Activated CD4-positive, alpha-beta T cell treated with anti-CD3 and anti-CD28 coated beads, Interleukin-2, amount 10 ng/mL, durations not matched to agents 24 days and 14 days (primary cell): ENCODE data around the gene CEP57. TPM values are rescaled to one million over a fixed set of nuclear protein-coding genes. Genes with fewer than 3 reads are reported as not detected.

Source experiments
- DNase-seq: peaks from one replicate; pipeline ENCODE4 v3.0.0; 2022
- H3K27ac Mint-ChIP-seq: one replicate; pipeline ENCODE4 v1.8.0; 2022; ENCODE audit warnings: mild to moderate bottlenecking, mixed read lengths
- H3K27me3 Mint-ChIP-seq: one replicate; pipeline ENCODE4 v1.8.0; 2022; ENCODE audit warnings: mixed read lengths
- H3K36me3 Mint-ChIP-seq: one replicate; pipeline ENCODE4 v1.8.0; 2022; ENCODE audit warnings: low read depth, mild to moderate bottlenecking, mixed read lengths
- H3K4me1 Mint-ChIP-seq: one replicate; pipeline ENCODE4 v1.8.0; 2021; ENCODE audit warnings: mixed read lengths
- H3K4me3 Mint-ChIP-seq: one replicate; pipeline ENCODE4 v1.8.0; 2022; ENCODE audit warnings: mild to moderate bottlenecking, moderate library complexity, mixed read lengths
- H3K9me3 Mint-ChIP-seq: one replicate; pipeline ENCODE4 v1.8.0; 2021; ENCODE audit warnings: mixed read lengths
- intact Hi-C: fragments of 100-400 bp; cut with micrococcal nuclease; formaldehyde crosslinking; loops from one replicate; pipeline ENCODE4 v1.15.1; 2023
- total RNA-seq: library from RNA; stranded (reverse); gene quantifications from 2 replicates; pipeline ENCODE4 v1.2.3, GENCODE V29; 2022

Gene CEP57
- total RNA-seq, result 75.7 and 87.6 TPM in 2 replicates

- Mint-ChIP-seq H3K4me3 (peak within 1 kb of the TSS; percentile 98), H3K4me1 (peaks cover 45% of the 10 kb centered on the region), H3K27me3 (no peaks in the 10 kb centered on the region), H3K36me3 (peaks cover 51% of the 10 kb centered on the region), H3K9me3 (no peaks in the 10 kb centered on the region), H3K27ac (peak within 1 kb of the TSS; percentile 100)
- intact Hi-C loops, result loop anchor here (1.0 to 2.0 kb wide), 5 partner anchors 75 to 702 kb away; partner anchors contain the start of gene ENDOD1
- DNase-seq, result peak; percentile 98
These were observed at the start of gene CEP57 for GRCh38 chr11:95790123-95790932. Gene CEP57, plus strand, starts transcription at chr11:95790498. Its CDS starts 201 bp downstream, at chr11:95790699.

GRCh38 chr11:95750101-95750500 lies 40.2 kb upstream of the CEP57 start:
- no peak overlapping the region for H3K4me3 Mint-ChIP-seq
- peaks cover 14% of the 10 kb centered on the region for H3K27me3 Mint-ChIP-seq
- no peak for DNase-seq
- no peaks in the 10 kb centered on the region for H3K4me1 Mint-ChIP-seq
- H3K27ac Mint-ChIP-seq, result no peak overlapping the region
- intact Hi-C loops, result no loop called here
- H3K36me3 Mint-ChIP-seq, result no peaks in the 10 kb centered on the region
- no peaks in the 10 kb centered on the region for H3K9me3 Mint-ChIP-seq

- Mint-ChIP-seq H3K4me1 (no peaks in the 10 kb centered on the region), H3K36me3 (no peaks in the 10 kb centered on the region), H3K9me3 (no peaks in the 10 kb centered on the region), H3K27me3 (peaks cover 14% of the 10 kb centered on the region), H3K27ac (no peak overlapping the region), H3K4me3 (no peak overlapping the region)
- no peak for DNase-seq
- intact Hi-C loops, result no loop called here
These were observed 38.8 kb upstream of the CEP57 start for GRCh38 chr11:95751515-95751914.

GRCh38 chr11:95760941-95761340 lies 29.4 kb upstream of the CEP57 start:
- H3K27me3 Mint-ChIP-seq, result peaks cover 2% of the 10 kb centered on the region
- intact Hi-C loops, result loop anchor here (5.0 kb wide), 1 partner anchor 534 kb away; no protein-coding TSS in a partner anchor

GRCh38 chr11:95762534-95762933 lies 27.8 kb upstream of the CEP57 start:
- H3K27ac Mint-ChIP-seq, result no peak overlapping the region
- intact Hi-C loops, result loop anchor here (5.0 kb wide), 1 partner anchor 535 kb away; no protein-coding TSS in a partner anchor
- no peaks in the 10 kb centered on the region for H3K36me3 Mint-ChIP-seq
- H3K4me1 Mint-ChIP-seq, result peaks cover 6% of the 10 kb centered on the region
- no peak for DNase-seq
- no peaks in the 10 kb centered on the region for H3K9me3 Mint-ChIP-seq
- peaks cover 2% of the 10 kb centered on the region for H3K27me3 Mint-ChIP-seq
- no peak overlapping the region for H3K4me3 Mint-ChIP-seq

More at GRCh38 chr11:95760941-95761340, 29.4 kb upstream of the CEP57 start:
- Mint-ChIP-seq H3K9me3 (no peaks in the 10 kb centered on the region), H3K4me3 (no peak overlapping the region), H3K27ac (no peak overlapping the region), H3K4me1 (peaks cover 5% of the 10 kb centered on the region), H3K36me3 (no peaks in the 10 kb centered on the region)
- no peak for DNase-seq

GRCh38 chr11:95764267-95764898 lies 25.9 kb upstream of the CEP57 start:
- Mint-ChIP-seq H3K4me3 (no peak overlapping the region), H3K27ac (no peak overlapping the region), H3K4me1 (peaks cover 6% of the 10 kb centered on the region), H3K9me3 (no peaks in the 10 kb centered on the region), H3K27me3 (peaks cover 2% of the 10 kb centered on the region), H3K36me3 (peaks cover 2% of the 10 kb centered on the region)
- peak; percentile 66 for DNase-seq
- intact Hi-C loops, result loop anchor here (1.0 to 5.0 kb wide), 3 partner anchors 50 to 610 kb away; no protein-coding TSS in a partner anchor

GRCh38 chr11:95766701-95767100 lies 23.6 kb upstream of the CEP57 start:
- intact Hi-C loops, result no loop called here
- Mint-ChIP-seq H3K36me3 (peaks cover 7% of the 10 kb centered on the region), H3K27ac (no peak overlapping the region), H3K4me1 (peaks cover 1% of the 10 kb centered on the region), H3K27me3 (no peaks in the 10 kb centered on the region), H3K9me3 (no peaks in the 10 kb centered on the region), H3K4me3 (no peak overlapping the region)
- DNase-seq, result no peak

GRCh38 chr11:95767498-95767897 lies 22.8 kb upstream of the CEP57 start:
- H3K27me3 Mint-ChIP-seq, result no peaks in the 10 kb centered on the region
- H3K36me3 Mint-ChIP-seq, result peaks cover 7% of the 10 kb centered on the region
- H3K4me3 Mint-ChIP-seq, result no peak overlapping the region
- no peaks in the 10 kb centered on the region for H3K9me3 Mint-ChIP-seq
- intact Hi-C loops, result no loop called here
- no peak for DNase-seq
- H3K27ac Mint-ChIP-seq, result no peak overlapping the region
- H3K4me1 Mint-ChIP-seq, result peaks cover 1% of the 10 kb centered on the region

GRCh38 chr11:95768521-95768920 lies 21.8 kb upstream of the CEP57 start:
- H3K27me3 Mint-ChIP-seq, result no peaks in the 10 kb centered on the region
- H3K4me1 Mint-ChIP-seq, result peaks cover 3% of the 10 kb centered on the region
- intact Hi-C loops, result no loop called here
- H3K4me3 Mint-ChIP-seq, result no peak overlapping the region
- no peak overlapping the region for H3K27ac Mint-ChIP-seq
- H3K9me3 Mint-ChIP-seq, result no peaks in the 10 kb centered on the region
- DNase-seq, result no peak
- H3K36me3 Mint-ChIP-seq, result peaks cover 13% of the 10 kb centered on the region

- H3K27me3 Mint-ChIP-seq, result no peaks in the 10 kb centered on the region
- H3K9me3 Mint-ChIP-seq, result no peaks in the 10 kb centered on the region
- H3K4me1 Mint-ChIP-seq, result peaks cover 24% of the 10 kb centered on the region
- no peak for DNase-seq
- H3K27ac Mint-ChIP-seq, result no peak overlapping the region
- H3K4me3 Mint-ChIP-seq, result no peak overlapping the region
- intact Hi-C loops, result no loop called here
- H3K36me3 Mint-ChIP-seq, result peaks cover 62% of the 10 kb centered on the region
These were observed 13.4 kb upstream of the CEP57 start for GRCh38 chr11:95776859-95777258.

GRCh38 chr11:95778699-95779098 lies 11.6 kb upstream of the CEP57 start:
- H3K9me3 Mint-ChIP-seq, result no peaks in the 10 kb centered on the region
- peaks cover 32% of the 10 kb centered on the region for H3K4me1 Mint-ChIP-seq
- intact Hi-C loops, result no loop called here
- peaks cover 69% of the 10 kb centered on the region for H3K36me3 Mint-ChIP-seq
- H3K27ac Mint-ChIP-seq, result no peak overlapping the region
- no peak overlapping the region for H3K4me3 Mint-ChIP-seq
- no peaks in the 10 kb centered on the region for H3K27me3 Mint-ChIP-seq
- no peak for DNase-seq

- no peaks in the 10 kb centered on the region for H3K9me3 Mint-ChIP-seq
- H3K36me3 Mint-ChIP-seq, result peaks cover 65% of the 10 kb centered on the region
- peaks cover 40% of the 10 kb centered on the region for H3K4me1 Mint-ChIP-seq
- no peaks in the 10 kb centered on the region for H3K27me3 Mint-ChIP-seq
- H3K4me3 Mint-ChIP-seq, result no peak overlapping the region
- no peak for DNase-seq
- no peak overlapping the region for H3K27ac Mint-ChIP-seq
- intact Hi-C loops, result no loop called here
These were observed 9.8 kb upstream of the CEP57 start for GRCh38 chr11:95780544-95780943.

- Mint-ChIP-seq H3K9me3 (no peaks in the 10 kb centered on the region), H3K27me3 (no peaks in the 10 kb centered on the region), H3K4me3 (peak overlapping the region; percentile 98), H3K27ac (peak overlapping the region; percentile 100), H3K36me3 (peaks cover 57% of the 10 kb centered on the region), H3K4me1 (peaks cover 43% of the 10 kb centered on the region)
- DNase-seq, result peak; percentile 82
- intact Hi-C loops, result loop anchor here (1.0 kb wide), 6 partner anchors 554 to 816 kb away; partner anchors contain the start of genes CWC15, JRKL, KDM4D and MAML2
These were observed 1.3 kb upstream of the CEP57 start for GRCh38 chr11:95788921-95789505.
